AG04450 (cell line): ENCODE results near the gene IDUA. TPM values are rescaled to one million over a fixed set of nuclear protein-coding genes. Genes with fewer than 3 reads are reported as not detected.
A peak's percentile ranks its signal among the peaks of the same experiment; 100 is the strongest.
"Not testable (repeated sequence)": the region's sequence is repeated elsewhere in the genome, so short reads cannot be mapped to it uniquely, and the experiment has no call there.

Experiments
- CTCF ChIA-PET: fragments of 300-600, 350-600 bp; formaldehyde crosslinking; extraction: SDS; loops from one replicate; lab custom pipeline; 2022; ENCODE audit warnings: antibody characterized with exemption, inconsistent platforms; lab: Charles Lee
- POLR2A ChIA-PET: fragments of 350-600 bp; formaldehyde crosslinking; extraction: SDS; loops from one replicate; lab custom pipeline; 2021; ENCODE audit warnings: antibody characterized with exemption, inconsistent platforms; lab: Yijun Ruan, JAX
- DNase-seq: peaks from one replicate; pipeline ENCODE4 v3.0.0-alpha.2; 2011; ENCODE audit warnings: low read depth, low spot score
- H3K27ac ChIP-seq: one replicate; pipeline ENCODE4 v1.5.1; 2012; ENCODE audit warnings: low read depth, low read length, control low read depth
- H3K27me3 ChIP-seq: one replicate; pipeline ENCODE4 v1.6.0; 2012; ENCODE audit warnings: low read length; ENCODE audit not compliant: control insufficient read depth, insufficient read depth
- H3K4me3 ChIP-seq: 2 replicates; pipeline ENCODE4 v1.5.1; 2011; ENCODE audit warnings: mild to moderate bottlenecking, low read depth, low read length, control low read depth
- H3K9me3 ChIP-seq: 2 replicates; pipeline ENCODE4 v1.5.1; 2012; ENCODE audit warnings: low read length; ENCODE audit not compliant: control insufficient read depth, insufficient read depth
- polyA plus RNA-seq: library from polyadenylated mRNA; depleted of rRNA; stranded (reverse); fragments of >200 nt; gene quantifications from 2 replicates; pipeline ENCODE4 v1.2.3, GENCODE V29; 2011
- TF ChIP-seq, protein P1 (sequence below): IDR thresholded peaks from 2 replicates; pipeline ENCODE4 v1.5.1; 2011; ENCODE audit warnings: low read depth, low read length, control low read depth, inconsistent platforms

The IDUA gene
- polyA plus RNA-seq, 1 experiment, result 3.9 TPM

GRCh38 chr4:972651-973424, 14.0 kb upstream of the IDUA start:
- POLR2A ChIA-PET, result interaction anchor here (1.6 kb wide), 1 partner anchor 41 kb away, joined by 3 read pairs; the partner anchor contains the start of genes GAK and TMEM175
- Histone ChIP-seq H3K9me3 (peaks cover 4% of the 10 kb centered on the region; the same call in 1 of the 2 replicates), H3K27me3 (no peaks in the 10 kb centered on the region), H3K4me3 (peak overlapping the region; percentile 70), H3K27ac (no peak overlapping the region)
- TF ChIP-seq, protein P1, sequence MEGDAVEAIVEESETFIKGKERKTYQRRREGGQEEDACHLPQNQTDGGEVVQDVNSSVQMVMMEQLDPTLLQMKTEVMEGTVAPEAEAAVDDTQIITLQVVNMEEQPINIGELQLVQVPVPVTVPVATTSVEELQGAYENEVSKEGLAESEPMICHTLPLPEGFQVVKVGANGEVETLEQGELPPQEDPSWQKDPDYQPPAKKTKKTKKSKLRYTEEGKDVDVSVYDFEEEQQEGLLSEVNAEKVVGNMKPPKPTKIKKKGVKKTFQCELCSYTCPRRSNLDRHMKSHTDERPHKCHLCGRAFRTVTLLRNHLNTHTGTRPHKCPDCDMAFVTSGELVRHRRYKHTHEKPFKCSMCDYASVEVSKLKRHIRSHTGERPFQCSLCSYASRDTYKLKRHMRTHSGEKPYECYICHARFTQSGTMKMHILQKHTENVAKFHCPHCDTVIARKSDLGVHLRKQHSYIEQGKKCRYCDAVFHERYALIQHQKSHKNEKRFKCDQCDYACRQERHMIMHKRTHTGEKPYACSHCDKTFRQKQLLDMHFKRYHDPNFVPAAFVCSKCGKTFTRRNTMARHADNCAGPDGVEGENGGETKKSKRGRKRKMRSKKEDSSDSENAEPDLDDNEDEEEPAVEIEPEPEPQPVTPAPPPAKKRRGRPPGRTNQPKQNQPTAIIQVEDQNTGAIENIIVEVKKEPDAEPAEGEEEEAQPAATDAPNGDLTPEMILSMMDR, result no peak
- DNase-seq, result no peak
- CTCF ChIA-PET, result interaction anchor here (1.1 kb wide), 1 partner anchor 14 kb away, joined by 3 read pairs; the partner anchor contains the start of gene IDUA

DNA sequence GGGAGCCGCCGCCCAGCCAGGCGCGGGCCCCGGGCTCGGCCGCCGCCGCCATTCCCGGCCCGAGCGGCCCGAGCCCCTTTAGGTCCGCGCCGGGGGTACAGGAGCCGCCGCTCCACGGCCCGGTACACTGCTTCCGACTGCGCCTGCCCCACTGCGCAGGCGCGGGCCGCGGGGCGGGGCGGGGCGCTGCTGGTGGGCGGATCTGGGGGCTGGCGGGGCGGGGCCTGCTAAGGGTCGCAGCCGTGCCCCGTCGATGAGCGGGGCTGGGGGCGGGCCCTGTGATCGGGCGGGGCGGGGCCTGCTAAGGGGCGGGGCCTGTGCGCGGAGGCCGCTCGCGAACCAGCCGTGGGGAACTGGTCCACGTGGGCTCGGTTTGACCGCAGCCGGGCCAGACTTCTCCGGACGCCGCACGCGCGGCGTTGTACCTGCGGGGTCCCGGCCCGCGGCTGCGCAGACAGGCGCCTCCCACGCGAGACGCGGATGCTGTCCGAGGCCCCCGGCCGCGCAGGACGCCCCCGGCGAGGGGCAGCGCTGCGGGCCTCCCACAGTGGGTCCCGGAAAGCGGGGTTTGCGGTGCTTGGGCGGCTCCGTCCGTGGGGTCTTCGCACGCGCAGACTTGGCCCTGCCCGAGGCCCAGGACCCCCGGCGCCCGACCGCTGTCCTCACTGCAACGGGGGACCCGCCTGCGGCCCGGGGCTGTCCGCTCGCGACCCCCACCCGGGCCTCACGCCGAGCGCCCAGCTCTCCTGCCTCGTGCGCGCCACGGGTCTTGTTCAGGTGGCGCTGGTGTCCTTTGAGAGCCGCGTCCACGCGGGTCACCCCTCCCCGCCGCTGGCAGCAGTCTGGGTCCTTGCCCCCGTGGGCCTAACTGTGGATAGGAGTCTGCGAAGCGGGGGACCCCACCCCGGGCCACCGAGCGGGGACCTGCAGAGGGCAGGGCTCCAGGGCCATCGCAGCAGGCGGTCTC, 13.1 kb upstream of the IDUA start, which contains the start of gene DGKQ:
TSS of gene DGKQ (minus strand) at position 139 of the 967 bp plus-strand sequence. CDS start at position 52, 87 bp downstream.
- DNase-seq, result peak; percentile 51
- TF ChIP-seq, protein P1, result no peak
- Histone ChIP-seq H3K27me3 (no peaks in the 10 kb centered on the region), H3K9me3 (peaks cover 4% of the 10 kb centered on the region; the same call in 1 of the 2 replicates), H3K4me3 (peak within 1 kb of the TSS; percentile 70), H3K27ac (no peak within 1 kb of the TSS)
- ChIA-PET POLR2A (interaction anchor here (1.6 kb wide), 1 partner anchor 41 kb away, joined by 3 read pairs; the partner anchor contains the start of genes GAK and TMEM175), CTCF (no interaction called here)

GRCh38 chr4:974668-975067, 12.2 kb upstream of the IDUA start:
- Histone ChIP-seq H3K4me3 (no peak overlapping the region), H3K27me3 (no peaks in the 10 kb centered on the region), H3K9me3 (peaks cover 4% of the 10 kb centered on the region; the same call in 1 of the 2 replicates), H3K27ac (no peak overlapping the region)
- TF ChIP-seq, protein P1, result no peak
- CTCF ChIA-PET, result no interaction called here
- DNase-seq, result no peak
- POLR2A ChIA-PET, result no interaction called here

- H3K4me3 ChIP-seq, H3K27ac ChIP-seq, H3K9me3 ChIP-seq, POLR2A ChIA-PET, H3K27me3 ChIP-seq, DNase-seq, CTCF ChIA-PET: not testable (repeated sequence)
Observed at GRCh38 chr4:976016-976415, 10.8 kb upstream of the IDUA start.
